HUES6 (cell line): ENCODE data around the gene FBXL7.

Experiments
- H3K27ac ChIP-seq: 2 replicates; pipeline ENCODE4 v1.7.0; 2013; ENCODE audit warnings: low read depth, mild to moderate bottlenecking, low read length, inconsistent platforms
- H3K27me3 ChIP-seq: 2 replicates; pipeline ENCODE4 v1.6.1; 2013; ENCODE audit warnings: low read length; ENCODE audit not compliant: control insufficient read depth, insufficient read depth
- H3K36me3 ChIP-seq: 2 replicates; pipeline ENCODE4 v1.6.1; 2013; ENCODE audit warnings: low read length; ENCODE audit not compliant: control insufficient read depth, insufficient read depth
- H3K4me1 ChIP-seq: 2 replicates; pipeline ENCODE4 v1.6.1; 2013; ENCODE audit warnings: low read length; ENCODE audit not compliant: control insufficient read depth, insufficient read depth
- H3K4me3 ChIP-seq: 2 replicates; pipeline ENCODE4 v1.5.1; 2013; ENCODE audit warnings: low read depth, low read length
- H3K9ac ChIP-seq: one replicate; pipeline ENCODE4 v1.6.1; 2013; ENCODE audit warnings: mild to moderate bottlenecking, low read length
- H3K9me3 ChIP-seq: 2 replicates; pipeline ENCODE4 v1.6.1; 2013; ENCODE audit warnings: low read depth, low read length; ENCODE audit not compliant: control insufficient read depth, insufficient read depth

Gene FBXL7

DNA sequence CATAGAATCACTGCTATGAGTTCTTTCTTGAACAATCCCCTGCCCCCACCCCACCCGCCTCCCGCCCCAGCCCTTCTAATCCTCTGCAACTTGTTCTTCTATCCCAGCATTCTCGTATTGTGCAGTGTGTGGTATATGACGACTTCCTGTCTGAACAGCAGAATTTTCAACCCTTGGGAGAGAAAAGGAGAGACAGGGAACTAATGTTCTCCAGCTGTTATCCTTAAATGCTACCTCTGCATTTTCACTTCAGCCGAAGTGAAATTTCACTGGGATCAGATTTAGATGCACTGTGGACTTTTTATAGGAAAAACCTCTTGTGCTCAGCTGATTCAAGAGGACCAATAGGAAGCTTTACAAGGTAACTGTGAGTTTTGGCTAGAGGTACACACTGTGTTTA lies 2.2 kb downstream of the FBXL7 start:
- Histone ChIP-seq H3K9me3 (no peaks in the 10 kb centered on the region), H3K27me3 (no peaks in the 10 kb centered on the region), H3K27ac (no peak overlapping the region), H3K4me3 (no peak overlapping the region), H3K9ac (no peak overlapping the region), H3K36me3 (no peaks in the 10 kb centered on the region), H3K4me1 (peaks cover 4% of the 10 kb centered on the region)

- H3K27me3 ChIP-seq: no peaks in the 10 kb centered on the region
- no peak overlapping the region for H3K4me3 ChIP-seq
- H3K9me3 ChIP-seq: no peaks in the 10 kb centered on the region
- H3K4me1 ChIP-seq: no peaks in the 10 kb centered on the region
- H3K27ac ChIP-seq: no peak overlapping the region
- no peaks in the 10 kb centered on the region for H3K36me3 ChIP-seq
- H3K9ac ChIP-seq: no peak overlapping the region
Measured at GRCh38 chr5:15506146-15506545, 6.2 kb downstream of the FBXL7 start.

DNA sequence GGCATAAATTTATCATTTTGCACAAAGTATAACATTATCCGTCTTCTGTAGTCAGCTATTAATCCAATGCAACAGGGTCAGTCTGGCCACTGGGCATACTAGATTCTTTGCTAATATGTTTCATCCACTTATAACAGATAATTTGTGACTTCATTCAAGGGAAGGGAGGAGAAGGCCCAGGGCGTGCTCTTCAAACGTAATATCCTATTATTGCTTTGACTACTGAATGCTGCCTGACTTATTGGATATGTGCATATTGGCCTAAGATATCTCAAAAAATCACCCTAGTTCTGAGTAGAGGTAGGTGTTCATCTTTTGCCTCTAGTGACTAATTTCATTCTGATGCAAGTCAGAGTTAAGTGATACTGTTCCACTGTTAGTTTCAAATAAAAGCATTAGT lies 6.9 kb downstream of the FBXL7 start:
- Histone ChIP-seq H3K9me3 (no peaks in the 10 kb centered on the region), H3K9ac (no peak overlapping the region), H3K4me1 (peaks cover 6% of the 10 kb centered on the region; the same call in 1 of the 2 replicates), H3K4me3 (no peak overlapping the region), H3K36me3 (no peaks in the 10 kb centered on the region), H3K27me3 (no peaks in the 10 kb centered on the region), H3K27ac (no peak overlapping the region)

- H3K9ac ChIP-seq: no peak overlapping the region
- no peaks in the 10 kb centered on the region for H3K36me3 ChIP-seq
- H3K9me3 ChIP-seq: no peaks in the 10 kb centered on the region
- peaks cover 6% of the 10 kb centered on the region; the same call in 1 of the 2 replicates for H3K4me1 ChIP-seq
- no peaks in the 10 kb centered on the region for H3K27me3 ChIP-seq
- no peak overlapping the region for H3K27ac ChIP-seq
- H3K4me3 ChIP-seq: no peak overlapping the region
Measured at GRCh38 chr5:15510092-15510491, 10.1 kb downstream of the FBXL7 start.

GRCh38 chr5:15510831-15511230 lies 10.9 kb downstream of the FBXL7 start:
- H3K36me3 ChIP-seq: no peaks in the 10 kb centered on the region
- no peaks in the 10 kb centered on the region for H3K27me3 ChIP-seq
- peaks cover 6% of the 10 kb centered on the region; the same call in 1 of the 2 replicates for H3K4me1 ChIP-seq
- no peak overlapping the region for H3K9ac ChIP-seq
- H3K4me3 ChIP-seq: no peak overlapping the region
- no peaks in the 10 kb centered on the region for H3K9me3 ChIP-seq
- H3K27ac ChIP-seq: no peak overlapping the region

DNA sequence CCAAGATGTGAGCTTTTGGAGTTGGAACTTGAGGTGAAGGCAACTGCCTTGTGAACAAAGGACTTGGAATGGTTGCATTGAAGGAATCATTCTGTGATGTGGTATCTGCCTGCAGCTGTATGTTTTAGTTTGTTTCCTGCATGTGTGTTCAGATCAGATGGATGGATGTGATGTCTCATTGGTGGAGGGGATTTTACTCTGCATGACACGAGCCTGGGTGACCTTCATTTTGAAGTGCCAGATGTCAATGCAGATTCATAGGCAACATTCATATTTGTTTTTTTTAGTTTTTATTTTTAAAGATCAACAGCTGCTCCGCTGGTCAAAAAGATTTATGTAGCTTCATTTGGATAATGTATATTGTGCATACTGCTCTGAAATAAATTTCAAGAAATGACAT lies 13.5 kb downstream of the FBXL7 start:
- H3K9ac ChIP-seq: no peak overlapping the region
- no peaks in the 10 kb centered on the region for H3K9me3 ChIP-seq
- no peaks in the 10 kb centered on the region for H3K36me3 ChIP-seq
- no peaks in the 10 kb centered on the region for H3K27me3 ChIP-seq
- H3K27ac ChIP-seq: no peak overlapping the region
- no peak overlapping the region for H3K4me3 ChIP-seq
- peaks cover 6% of the 10 kb centered on the region; the same call in 1 of the 2 replicates for H3K4me1 ChIP-seq

- Histone ChIP-seq H3K9ac (no peak overlapping the region), H3K4me3 (no peak overlapping the region), H3K36me3 (no peaks in the 10 kb centered on the region), H3K27me3 (no peaks in the 10 kb centered on the region), H3K27ac (no peak overlapping the region), H3K9me3 (no peaks in the 10 kb centered on the region), H3K4me1 (peaks cover 6% of the 10 kb centered on the region; the same call in 1 of the 2 replicates)
Measured at GRCh38 chr5:15513911-15514310, 13.9 kb downstream of the FBXL7 start.

GRCh38 chr5:15515229-15515628 lies 15.2 kb downstream of the FBXL7 start:
- no peaks in the 10 kb centered on the region for H3K27me3 ChIP-seq
- no peak overlapping the region for H3K4me3 ChIP-seq
- H3K36me3 ChIP-seq: no peaks in the 10 kb centered on the region
- no peaks in the 10 kb centered on the region for H3K9me3 ChIP-seq
- H3K4me1 ChIP-seq: peaks cover 6% of the 10 kb centered on the region; the same call in 1 of the 2 replicates
- H3K27ac ChIP-seq: no peak overlapping the region
- no peak overlapping the region for H3K9ac ChIP-seq

DNA sequence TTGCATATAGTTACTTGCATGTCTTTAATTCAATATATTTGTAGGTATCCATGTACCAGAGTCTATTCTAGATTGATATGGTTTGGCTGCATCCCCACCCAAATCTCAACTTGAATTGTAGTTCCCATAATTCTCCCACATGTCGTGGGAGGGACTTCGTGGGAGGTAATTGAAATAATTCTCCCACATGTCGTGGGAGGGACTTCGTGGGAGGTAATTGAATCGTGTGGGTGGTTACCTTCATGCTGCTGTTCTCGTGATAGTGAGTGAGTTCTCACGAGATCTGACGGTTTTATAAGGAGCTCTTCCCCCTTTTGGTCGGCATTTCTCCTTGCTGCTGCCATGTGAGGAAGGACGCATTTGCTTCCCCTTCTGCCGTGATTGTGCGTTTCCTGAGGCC lies 16.5 kb downstream of the FBXL7 start:
- no peaks in the 10 kb centered on the region for H3K36me3 ChIP-seq
- no peak overlapping the region for H3K9ac ChIP-seq
- no peaks in the 10 kb centered on the region for H3K9me3 ChIP-seq
- H3K27me3 ChIP-seq: no peaks in the 10 kb centered on the region
- H3K4me3 ChIP-seq: no peak overlapping the region
- H3K4me1 ChIP-seq: peaks cover 5% of the 10 kb centered on the region; the same call in 1 of the 2 replicates
- H3K27ac ChIP-seq: no peak overlapping the region

- Histone ChIP-seq H3K36me3 (no peaks in the 10 kb centered on the region), H3K9me3 (no peaks in the 10 kb centered on the region), H3K27ac (no peak overlapping the region), H3K9ac (no peak overlapping the region), H3K27me3 (no peaks in the 10 kb centered on the region), H3K4me3 (no peak overlapping the region), H3K4me1 (peaks cover 5% of the 10 kb centered on the region; the same call in 1 of the 2 replicates)
Measured at GRCh38 chr5:15518786-15519185, 18.8 kb downstream of the FBXL7 start.

GRCh38 chr5:15520856-15521255 lies 20.9 kb downstream of the FBXL7 start:
- Histone ChIP-seq H3K4me3 (no peak overlapping the region), H3K9me3 (no peaks in the 10 kb centered on the region), H3K27ac (no peak overlapping the region), H3K4me1 (peaks cover 5% of the 10 kb centered on the region; the same call in 1 of the 2 replicates), H3K9ac (no peak overlapping the region), H3K36me3 (0 out of 2 replicates have a peak, but pooled peaks cover 3% of the 10 kb centered on the region), H3K27me3 (no peaks in the 10 kb centered on the region)
